SK-N-SH (cell line): ENCODE results near the gene WDR64. TPM values are rescaled to one million over a fixed set of nuclear protein-coding genes. Genes with fewer than 3 reads are reported as not detected.
"Not testable (repeated sequence)": the region's sequence is repeated elsewhere in the genome, so short reads cannot be mapped to it uniquely, and the experiment has no call there.

ENCODE experiments used
- CTCF ChIA-PET: fragments of 300-600, 350-600 bp; formaldehyde crosslinking; extraction: SDS; loops from one replicate; lab custom pipeline; 2021; lab: Yijun Ruan, JAX
- POLR2A ChIA-PET: fragments of 350-600 bp; sonication (Branson Sonifier 250); formaldehyde crosslinking; extraction: SDS; loops from one replicate; lab custom pipeline; 2020; ENCODE audit warnings: antibody characterized with exemption, inconsistent platforms; lab: Yijun Ruan, JAX
- DNase-seq: peaks from one replicate; pipeline ENCODE4 v3.0.0; 2012
- H2AFZ ChIP-seq: fragments of 200-600 bp; sonication (generic); 2 replicates; pipeline ENCODE4 v1.8.1; 2016; ENCODE audit warnings: antibody characterized with exemption, mild to moderate bottlenecking, low read depth
- H3F3A ChIP-seq: fragments of 200-600 bp; sonication (generic); replicated peaks from 2 replicates; pipeline ENCODE3; 2016; ENCODE audit warnings: antibody characterized with exemption, mild to moderate bottlenecking; ENCODE audit not compliant: insufficient read depth
- H3K27ac ChIP-seq, 2 experiments: fragments of 200-500 bp in 1 of 2; fragments of 200-600 bp in 1 of 2; sonication (Bioruptor generic) in 1 of 2; sonication (generic), shearing (Covaris generic) in 1 of 2; 2 replicates each; pipeline versions ENCODE4 v1.5.1 to v1.6.1; 2014 to 2016; ENCODE audit warnings: low read depth in 2 of 2, inconsistent platforms in 1 of 2, low read length in 1 of 2, mild to moderate bottlenecking in 1 of 2, mixed read lengths in 1 of 2
- H3K27me3 ChIP-seq: fragments of 200-600 bp; sonication (generic), shearing (Covaris generic); 2 replicates; pipeline ENCODE4 v1.6.1; 2016; ENCODE audit warnings: mixed run types; ENCODE audit not compliant: insufficient read depth
- H3K36me3 ChIP-seq, 2 experiments: fragments of 200-500 bp in 1 of 2; fragments of 200-600 bp in 1 of 2; sonication (Bioruptor generic) in 1 of 2; sonication (generic) in 1 of 2; replicated peaks in 1 of 2; 2 replicates each; pipeline versions ENCODE3 to v1.5.1; 2014 to 2016; ENCODE audit warnings: low read length in 1 of 2, mild to moderate bottlenecking in 1 of 2; ENCODE audit not compliant: insufficient read depth in 2 of 2, control insufficient read depth in 1 of 2
- H3K4me1 ChIP-seq, 2 experiments: fragments of 200-500 bp in 1 of 2; fragments of 200-600 bp in 1 of 2; sonication (Bioruptor generic) in 1 of 2; sonication (generic), shearing (Covaris generic) in 1 of 2; 2 replicates each; pipeline versions ENCODE4 v1.5.1 to v1.6.1; 2014 to 2016; ENCODE audit warnings: low read depth in 1 of 2, low read length in 1 of 2, mixed run types in 1 of 2; ENCODE audit not compliant: insufficient read depth in 2 of 2, control insufficient read depth in 1 of 2
- H3K4me2 ChIP-seq: fragments of 200-600 bp; sonication (generic), shearing (Covaris generic); 2 replicates; pipeline ENCODE4 v1.6.1; 2017; ENCODE audit warnings: mixed run types
- H3K4me3 ChIP-seq, 2 experiments: fragments of 200-500 bp in 1 of 2; fragments of 200-600 bp in 1 of 2; sonication (Bioruptor generic) in 1 of 2; sonication (generic), shearing (Covaris generic) in 1 of 2; 2 replicates each; pipeline versions ENCODE4 v1.5.1 to v1.8.1; 2014 to 2016; ENCODE audit warnings: low read depth in 2 of 2, inconsistent platforms in 1 of 2, low read length in 1 of 2, mild to moderate bottlenecking in 1 of 2, mixed read lengths in 1 of 2, moderate library complexity in 1 of 2
- H3K79me2 ChIP-seq: fragments of 200-600 bp; sonication (generic); 2 replicates; pipeline ENCODE4 v1.8.1; 2017; ENCODE audit warnings: mild to moderate bottlenecking; ENCODE audit not compliant: insufficient read depth
- H3K9ac ChIP-seq: fragments of 200-600 bp; sonication (generic); 2 replicates; pipeline ENCODE4 v1.6.1; 2017; ENCODE audit warnings: mixed run types
- H3K9me2 ChIP-seq: fragments of 200-600 bp; sonication (generic); 2 replicates; pipeline ENCODE4 v1.6.1; 2017; ENCODE audit warnings: mixed run types
- H3K9me3 ChIP-seq: fragments of 200-600 bp; sonication (generic); 2 replicates; pipeline ENCODE4 v1.6.1; 2017; ENCODE audit warnings: mixed run types, mild to moderate bottlenecking, moderate library complexity
- H4K20me1 ChIP-seq: fragments of 200-600 bp; sonication (generic); 2 replicates; pipeline ENCODE4 v1.6.1; 2017; ENCODE audit warnings: mild to moderate bottlenecking, mixed run types; ENCODE audit not compliant: insufficient read depth
- ELF1 ChIP-seq: IDR thresholded peaks from 2 replicates; pipeline ENCODE4 v1.4.0; 2012
- EZH2phosphoT487 ChIP-seq: fragments of 200-600 bp; sonication (generic); IDR thresholded peaks from 2 replicates; pipeline ENCODE4 v1.6.1; 2017; ENCODE audit warnings: low read depth, mixed run types, mild to moderate bottlenecking, antibody characterized with exemption, moderate library complexity, borderline replicate concordance
- FOXJ3 ChIP-seq: sonication (generic); formaldehyde crosslinking; IDR thresholded peaks from 2 replicates; pipeline ENCODE4 v1.5.1; 2020; ENCODE audit warnings: mild to moderate bottlenecking, missing genetic modification reagents
- GABPA ChIP-seq: IDR thresholded peaks from 2 replicates; pipeline ENCODE4 v1.4.0; 2012; ENCODE audit warnings: low read depth, mild to moderate bottlenecking
- GATA2 ChIP-seq: sonication (generic); formaldehyde crosslinking; IDR thresholded peaks from 2 replicates; pipeline ENCODE4 v1.5.0; 2020; ENCODE audit warnings: mild to moderate bottlenecking, missing genetic modification reagents
- NFIC ChIP-seq: IDR thresholded peaks from 2 replicates; pipeline ENCODE4 v1.4.0; 2012; ENCODE audit warnings: borderline replicate concordance
- POLR2AphosphoS5 ChIP-seq: IDR thresholded peaks from 2 replicates; pipeline ENCODE4 v1.6.1; 2012; ENCODE audit warnings: low read depth, low read length
- TCF12 ChIP-seq: IDR thresholded peaks from 2 replicates; pipeline ENCODE4 v1.4.0; 2012
- WGBS: methylation state at CpG from one replicate; pipeline ENCODE4 v1.1.6; 2017; ENCODE audit warnings: low lambda C conversion rate; 5-methylcytosine and 5-hydroxymethylcytosine counted together
- polyA plus RNA-seq, 3 experiments: library from polyadenylated mRNA; depleted of rRNA; stranded (reverse); fragments of >200 nt; gene quantifications; 2 replicates each; pipeline ENCODE4 v1.2.3, GENCODE V29; 2012
- TF ChIP-seq, protein P1 (sequence below): IDR thresholded peaks from 2 replicates; pipeline ENCODE4 v1.4.0; 2012; ENCODE audit warnings: low read depth
- TF ChIP-seq, protein P2 (sequence below): IDR thresholded peaks from 2 replicates; pipeline ENCODE4 v1.4.0; 2012; ENCODE audit warnings: low read depth, borderline replicate concordance

WDR64 gene
- polyA plus RNA-seq, 1 of the 3 experiments (the other 2 are of a cell fraction) = not detected

GRCh38 chr1:241654641-241655040 lies 2.6 kb downstream of the WDR64 start:
- H3K36me3 ChIP-seq = no peaks in the 10 kb centered on the region
- no peaks in the 10 kb centered on the region for H3F3A ChIP-seq
- H3K27ac ChIP-seq = no peak overlapping the region
- no peaks in the 10 kb centered on the region for H3K79me2 ChIP-seq
- WGBS = 25% methylated on average over 1 of the region's 1 CpG
- H3K9me2 ChIP-seq = no peaks in the 10 kb centered on the region
- H4K20me1 ChIP-seq = no peaks in the 10 kb centered on the region
- H3K9ac ChIP-seq = no peak overlapping the region
- H3K9me3 ChIP-seq = no peaks in the 10 kb centered on the region
- no peak overlapping the region for H3K4me2 ChIP-seq
- ChIA-PET CTCF (interaction anchor here (0.6 kb wide), 1 partner anchor 70 kb away, joined by 3 read pairs; no protein-coding TSS in a partner anchor), POLR2A (no interaction called here)
- no peaks in the 10 kb centered on the region for H3K4me1 ChIP-seq
- H3K27me3 ChIP-seq = no peaks in the 10 kb centered on the region
- no peak for DNase-seq
- no peak overlapping the region for H3K4me3 ChIP-seq
- no peak overlapping the region for H2AFZ ChIP-seq
- TF ChIP-seq POLR2AphosphoS5 = no peak
- no peak for TF ChIP-seq FOXJ3
- no peak for TF ChIP-seq GABPA
- no peak for TF ChIP-seq NFIC
- no peak for TF ChIP-seq EZH2phosphoT487

- no peaks in the 10 kb centered on the region for H4K20me1 ChIP-seq
- CTCF ChIA-PET = interaction anchor here (1.5 kb wide), 1 partner anchor 26 kb away, joined by 4 read pairs; no protein-coding TSS in a partner anchor
These were observed 6.2 kb downstream of the WDR64 start for GRCh38 chr1:241658081-241658793.

DNA sequence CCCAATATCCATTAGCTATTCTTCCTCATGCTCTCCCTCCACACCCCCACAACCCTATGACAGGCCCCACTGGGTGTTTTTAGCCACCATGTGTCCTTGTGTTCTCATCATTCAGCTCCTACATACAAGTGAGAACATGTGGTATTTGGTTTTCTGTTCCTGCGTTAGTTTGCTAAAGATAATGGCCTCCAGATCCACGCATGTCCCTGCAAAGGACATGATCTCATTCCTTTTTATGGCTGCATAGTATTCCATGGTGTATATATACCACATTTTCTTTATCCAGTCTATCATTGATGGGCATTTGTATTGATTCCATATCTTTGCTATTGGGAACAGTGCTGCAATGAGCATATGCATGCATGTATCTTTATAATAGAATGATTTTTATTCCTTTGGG lies 6.9 kb downstream of the WDR64 start:
- H4K20me1 ChIP-seq, DNase-seq, H3K36me3 ChIP-seq, H3K27me3 ChIP-seq, H3K9ac ChIP-seq, POLR2A ChIA-PET, H3K79me2 ChIP-seq, H3K9me2 ChIP-seq, H3K4me2 ChIP-seq, H3K4me1 ChIP-seq, H3F3A ChIP-seq, H2AFZ ChIP-seq, H3K27ac ChIP-seq, H3K4me3 ChIP-seq, H3K9me3 ChIP-seq: not testable (repeated sequence)
- CTCF ChIA-PET = interaction anchor here (1.5 kb wide), 1 partner anchor 25 kb away, joined by 4 read pairs; no protein-coding TSS in a partner anchor
- WGBS = 44% methylated on average over 2 of the region's 2 CpGs

More at GRCh38 chr1:241658081-241658793, 6.2 kb downstream of the WDR64 start:
- Histone ChIP-seq H3K4me1 (no peaks in the 10 kb centered on the region), H3K36me3 (no peaks in the 10 kb centered on the region), H3K27me3 (no peaks in the 10 kb centered on the region), H3K27ac (no peak overlapping the region), H3K4me2 (no peak overlapping the region), H3K9ac (no peak overlapping the region), H3K9me3 (no peaks in the 10 kb centered on the region), H3K9me2 (no peaks in the 10 kb centered on the region), H3K79me2 (no peaks in the 10 kb centered on the region), H2AFZ (no peak overlapping the region), H3F3A (no peaks in the 10 kb centered on the region), H3K4me3 (no peak overlapping the region)
- POLR2A ChIA-PET = no interaction called here
- TF ChIP-seq EZH2phosphoT487 (no peak), ELF1 (no peak), GABPA (no peak), GATA2 (CRISPR knock-in tag) (no peak), TCF12 (no peak)
- TF ChIP-seq, protein P1, sequence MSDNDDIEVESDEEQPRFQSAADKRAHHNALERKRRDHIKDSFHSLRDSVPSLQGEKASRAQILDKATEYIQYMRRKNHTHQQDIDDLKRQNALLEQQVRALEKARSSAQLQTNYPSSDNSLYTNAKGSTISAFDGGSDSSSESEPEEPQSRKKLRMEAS = no peak
- TF ChIP-seq, protein P2, sequence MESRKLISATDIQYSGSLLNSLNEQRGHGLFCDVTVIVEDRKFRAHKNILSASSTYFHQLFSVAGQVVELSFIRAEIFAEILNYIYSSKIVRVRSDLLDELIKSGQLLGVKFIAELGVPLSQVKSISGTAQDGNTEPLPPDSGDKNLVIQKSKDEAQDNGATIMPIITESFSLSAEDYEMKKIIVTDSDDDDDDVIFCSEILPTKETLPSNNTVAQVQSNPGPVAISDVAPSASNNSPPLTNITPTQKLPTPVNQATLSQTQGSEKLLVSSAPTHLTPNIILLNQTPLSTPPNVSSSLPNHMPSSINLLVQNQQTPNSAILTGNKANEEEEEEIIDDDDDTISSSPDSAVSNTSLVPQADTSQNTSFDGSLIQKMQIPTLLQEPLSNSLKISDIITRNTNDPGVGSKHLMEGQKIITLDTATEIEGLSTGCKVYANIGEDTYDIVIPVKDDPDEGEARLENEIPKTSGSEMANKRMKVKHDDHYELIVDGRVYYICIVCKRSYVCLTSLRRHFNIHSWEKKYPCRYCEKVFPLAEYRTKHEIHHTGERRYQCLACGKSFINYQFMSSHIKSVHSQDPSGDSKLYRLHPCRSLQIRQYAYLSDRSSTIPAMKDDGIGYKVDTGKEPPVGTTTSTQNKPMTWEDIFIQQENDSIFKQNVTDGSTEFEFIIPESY = no peak
- whole genome bisulfite sequencing = 73% methylated on average over 3 of the region's 3 CpGs
- DNase-seq = no peak
